DND-41 (cell line): ENCODE results near the gene ANGEL2.

ENCODE experiments used
- ATAC-seq: fragments of 200-7000 bp; cut with Tn5 transposase; 3 replicates; pipeline ENCODE4 v1.9.1; 2021; ENCODE audit warnings: low read depth; ENCODE audit not compliant: insufficient read depth
- DNase-seq: peaks from one replicate; pipeline ENCODE4 v3.0.0-alpha.2; 2020
- H2AFZ ChIP-seq: 2 replicates; pipeline ENCODE4 v1.6.0; 2012; ENCODE audit warnings: low read depth, low read length
- H3K27ac ChIP-seq: 2 replicates; pipeline ENCODE4 v1.5.1; 2012; ENCODE audit warnings: low read length, inconsistent platforms
- H3K27me3 ChIP-seq: fragments of 200-600 bp; sonication (generic); 2 replicates; pipeline ENCODE4 v1.6.0; 2012; ENCODE audit warnings: low read length, mild to moderate bottlenecking, inconsistent platforms; ENCODE audit not compliant: insufficient read depth, poor library complexity
- H3K36me3 ChIP-seq: 2 replicates; pipeline ENCODE4 v1.5.1; 2012; ENCODE audit warnings: low read length, inconsistent platforms; ENCODE audit not compliant: insufficient read depth
- H3K4me1 ChIP-seq: 2 replicates; pipeline ENCODE4 v1.5.1; 2012; ENCODE audit warnings: mild to moderate bottlenecking, low read length; ENCODE audit not compliant: insufficient read depth
- H3K4me2 ChIP-seq: 2 replicates; pipeline ENCODE4 v1.6.0; 2012; ENCODE audit warnings: mild to moderate bottlenecking, moderate library complexity, low read length, inconsistent platforms; ENCODE audit not compliant: insufficient read depth
- H3K4me3 ChIP-seq, 2 experiments: fragments of 200-600 bp in 1 of 2; shearing (Covaris generic) in 1 of 2; 2 replicates each; pipeline ENCODE4 v1.5.1; 2012 to 2016; ENCODE audit warnings: inconsistent platforms in 2 of 2, low read length in 2 of 2, mild to moderate bottlenecking in 2 of 2, low read depth in 1 of 2, moderate library complexity in 1 of 2
- H3K79me2 ChIP-seq: 2 replicates; pipeline ENCODE4 v1.6.0; 2012; ENCODE audit warnings: low read length, inconsistent platforms; ENCODE audit not compliant: insufficient read depth
- H3K9ac ChIP-seq: 2 replicates; pipeline ENCODE4 v1.6.0; 2012; ENCODE audit warnings: low read depth, mild to moderate bottlenecking, inconsistent platforms, low read length, moderate library complexity
- H3K9me3 ChIP-seq: 2 replicates; pipeline ENCODE4 v1.5.1; 2012; ENCODE audit warnings: low read length, moderate library complexity, mild to moderate bottlenecking, inconsistent platforms; ENCODE audit not compliant: insufficient read depth, severe bottlenecking
- H4K20me1 ChIP-seq: 2 replicates; pipeline ENCODE4 v1.6.0; 2012; ENCODE audit warnings: low read length; ENCODE audit not compliant: insufficient read depth
- CTCF ChIP-seq: IDR thresholded peaks from 2 replicates; pipeline ENCODE4 v1.5.1; 2012; ENCODE audit warnings: borderline replicate concordance, low read length, moderate library complexity, mild to moderate bottlenecking; ENCODE audit not compliant: poor library complexity, severe bottlenecking; ENCODE audit errors: extremely low read depth
- EZH2 ChIP-seq: IDR thresholded peaks from 3 replicates; pipeline ENCODE4 v1.6.1; 2012; ENCODE audit warnings: borderline replicate concordance, low read depth, mild to moderate bottlenecking, moderate library complexity, low read length, inconsistent platforms; ENCODE audit not compliant: severe bottlenecking

ANGEL2 gene

GRCh38 chr1:212962509-212962908 is 53.2 kb downstream of the ANGEL2 start:
- Histone ChIP-seq H3K36me3 (no peaks in the 10 kb centered on the region), H3K9me3 (no peaks in the 10 kb centered on the region), H3K9ac (no peak overlapping the region), H3K27me3 (peaks cover 10% of the 10 kb centered on the region), H3K4me1 (peaks cover 5% of the 10 kb centered on the region), H4K20me1 (no peaks in the 10 kb centered on the region), H3K4me3 (no peak overlapping the region), H3K4me2 (no peak overlapping the region), H3K27ac (no peak overlapping the region), H2AFZ (no peak overlapping the region), H3K79me2 (no peaks in the 10 kb centered on the region)
- DNase-seq, result no peak
- ATAC-seq, result no peak
- TF ChIP-seq CTCF (no peak), EZH2 (no peak)

- Histone ChIP-seq H3K4me3 (no peak overlapping the region), H3K79me2 (no peaks in the 10 kb centered on the region), H3K9ac (no peak overlapping the region), H3K27ac (no peak overlapping the region), H3K4me1 (peaks cover 5% of the 10 kb centered on the region), H3K4me2 (no peak overlapping the region), H2AFZ (no peak overlapping the region), H3K27me3 (peaks cover 7% of the 10 kb centered on the region), H3K9me3 (no peaks in the 10 kb centered on the region), H3K36me3 (no peaks in the 10 kb centered on the region), H4K20me1 (no peaks in the 10 kb centered on the region)
- ATAC-seq (no peak), DNase-seq (no peak)
- TF ChIP-seq EZH2, result no peak
- no peak for TF ChIP-seq CTCF
These were observed 54.7 kb downstream of the ANGEL2 start for GRCh38 chr1:212960932-212961331.

GRCh38 chr1:212959266-212960220 is 56.1 kb downstream of the ANGEL2 start:
- peaks cover 7% of the 10 kb centered on the region for H3K27me3 ChIP-seq
- H3K79me2 ChIP-seq, result no peaks in the 10 kb centered on the region
- H3K4me3 ChIP-seq, result no peak overlapping the region
- no peaks in the 10 kb centered on the region for H3K36me3 ChIP-seq
- peaks cover 5% of the 10 kb centered on the region for H3K4me1 ChIP-seq
- H3K4me2 ChIP-seq, result no peak overlapping the region
- H2AFZ ChIP-seq, result no peak overlapping the region
- no peak overlapping the region for H3K27ac ChIP-seq
- H4K20me1 ChIP-seq, result no peaks in the 10 kb centered on the region
- DNase-seq (no peak), ATAC-seq (no peak)
- H3K9ac ChIP-seq, result no peak overlapping the region
- TF ChIP-seq CTCF, result no peak
- no peak for TF ChIP-seq EZH2
- H3K9me3 ChIP-seq, result no peaks in the 10 kb centered on the region
